ENCODE measurements around the gene XYLT1. TPM values are rescaled to one million over a fixed set of nuclear protein-coding genes. Genes with fewer than 3 reads are reported as not detected.
A peak's percentile ranks its signal among the peaks of the same experiment; 100 is the strongest.

XYLT1 gene
- total and polyA plus RNA-seq, 10 of the 15 experiments (the other 5 are each of a cell fraction or from before 2014, with no cell fraction given), result 0.88 to 14.8 (median 5.8) TPM

DNA sequence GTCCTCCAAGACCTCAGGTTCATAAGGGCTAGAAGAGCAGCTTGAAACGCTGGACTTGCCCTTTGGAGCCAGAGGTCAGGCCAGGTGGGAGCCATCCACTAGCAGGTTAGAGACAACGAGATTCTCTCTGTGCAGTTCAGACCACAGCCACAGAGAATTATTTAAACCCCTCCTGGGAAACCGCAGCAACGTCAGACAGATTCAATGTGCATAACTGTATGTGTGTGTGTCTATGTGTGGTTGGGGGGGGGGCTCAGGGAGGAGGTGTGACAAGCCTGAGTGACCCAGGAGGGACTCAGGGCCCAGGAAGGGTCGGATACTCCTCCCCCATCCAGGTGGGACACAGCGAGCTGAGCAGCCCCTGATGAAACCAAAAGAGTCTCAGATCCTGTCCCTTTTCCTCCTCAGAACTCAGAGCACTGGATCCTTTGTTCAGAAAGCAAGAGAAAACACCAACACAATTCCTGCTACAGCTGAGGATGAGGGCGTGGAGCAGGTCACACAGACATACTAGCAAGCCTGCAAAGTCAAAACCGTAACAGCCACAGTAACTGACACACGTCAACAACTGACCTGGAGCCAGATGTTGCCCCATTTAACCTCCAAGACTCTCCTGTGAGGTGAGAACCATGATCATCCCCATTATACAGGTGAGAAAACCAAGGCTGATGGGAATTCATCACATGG, 66.8 kb downstream of the XYLT1 start (continued):
- TF ChIP-seq, protein P1, sequence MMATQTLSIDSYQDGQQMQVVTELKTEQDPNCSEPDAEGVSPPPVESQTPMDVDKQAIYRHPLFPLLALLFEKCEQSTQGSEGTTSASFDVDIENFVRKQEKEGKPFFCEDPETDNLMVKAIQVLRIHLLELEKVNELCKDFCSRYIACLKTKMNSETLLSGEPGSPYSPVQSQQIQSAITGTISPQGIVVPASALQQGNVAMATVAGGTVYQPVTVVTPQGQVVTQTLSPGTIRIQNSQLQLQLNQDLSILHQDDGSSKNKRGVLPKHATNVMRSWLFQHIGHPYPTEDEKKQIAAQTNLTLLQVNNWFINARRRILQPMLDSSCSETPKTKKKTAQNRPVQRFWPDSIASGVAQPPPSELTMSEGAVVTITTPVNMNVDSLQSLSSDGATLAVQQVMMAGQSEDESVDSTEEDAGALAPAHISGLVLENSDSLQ (IDR thresholded peaks at IDR 0.05), result peak; percentile 19; the same call in 1 of the 2 replicates
- TF ChIP-seq ATF7 (IDR thresholded peaks at IDR 0.05; ENCODE audit: low read depth), result peak; percentile 45; the same call in 1 of the 2 replicates
- TF ChIP-seq EP300 (IDR thresholded peaks at IDR 0.05; ENCODE audit: borderline replicate concordance in 1 of 2, control insufficient read depth in 1 of 2, low read depth in 2 of 2, low read length in 2 of 2), result peak; percentile 84 to 86
- TF ChIP-seq CREM (IDR thresholded peaks at IDR 0.05; ENCODE audit: low read depth), result peak; percentile 87
- TF ChIP-seq NBN (IDR thresholded peaks at IDR 0.05), result 0 out of 2 replicates have a peak, but pooled peaks have one; percentile 36
- TF ChIP-seq MTA2 (IDR thresholded peaks at IDR 0.05; ENCODE audit: low read depth), result peak; percentile 84; the same call in 1 of the 2 replicates
- TF ChIP-seq POU2F2 (IDR thresholded peaks at IDR 0.05; ENCODE audit: borderline replicate concordance, low read depth, low read length), result peak; percentile 92; the same call in 1 of the 3 replicates
- no peak for TF ChIP-seq POLR2A (IDR thresholded peaks at IDR 0.05; ENCODE audit: low read depth, low read length)
- peak; percentile 91 for TF ChIP-seq CBFB (IDR thresholded peaks at IDR 0.05; ENCODE audit: low read depth)
- peak; percentile 87; the same call in 1 of the 2 replicates for TF ChIP-seq BCL11A (IDR thresholded peaks at IDR 0.05; ENCODE audit: low read depth, low read length)
- TF ChIP-seq, protein P2, sequence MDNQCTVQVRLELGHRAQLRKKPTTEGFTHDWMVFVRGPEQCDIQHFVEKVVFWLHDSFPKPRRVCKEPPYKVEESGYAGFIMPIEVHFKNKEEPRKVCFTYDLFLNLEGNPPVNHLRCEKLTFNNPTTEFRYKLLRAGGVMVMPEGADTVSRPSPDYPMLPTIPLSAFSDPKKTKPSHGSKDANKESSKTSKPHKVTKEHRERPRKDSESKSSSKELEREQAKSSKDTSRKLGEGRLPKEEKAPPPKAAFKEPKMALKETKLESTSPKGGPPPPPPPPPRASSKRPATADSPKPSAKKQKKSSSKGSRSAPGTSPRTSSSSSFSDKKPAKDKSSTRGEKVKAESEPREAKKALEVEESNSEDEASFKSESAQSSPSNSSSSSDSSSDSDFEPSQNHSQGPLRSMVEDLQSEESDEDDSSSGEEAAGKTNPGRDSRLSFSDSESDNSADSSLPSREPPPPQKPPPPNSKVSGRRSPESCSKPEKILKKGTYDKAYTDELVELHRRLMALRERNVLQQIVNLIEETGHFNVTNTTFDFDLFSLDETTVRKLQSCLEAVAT (IDR thresholded peaks at IDR 0.05), result peak; percentile 82
- TF ChIP-seq, protein P3, sequence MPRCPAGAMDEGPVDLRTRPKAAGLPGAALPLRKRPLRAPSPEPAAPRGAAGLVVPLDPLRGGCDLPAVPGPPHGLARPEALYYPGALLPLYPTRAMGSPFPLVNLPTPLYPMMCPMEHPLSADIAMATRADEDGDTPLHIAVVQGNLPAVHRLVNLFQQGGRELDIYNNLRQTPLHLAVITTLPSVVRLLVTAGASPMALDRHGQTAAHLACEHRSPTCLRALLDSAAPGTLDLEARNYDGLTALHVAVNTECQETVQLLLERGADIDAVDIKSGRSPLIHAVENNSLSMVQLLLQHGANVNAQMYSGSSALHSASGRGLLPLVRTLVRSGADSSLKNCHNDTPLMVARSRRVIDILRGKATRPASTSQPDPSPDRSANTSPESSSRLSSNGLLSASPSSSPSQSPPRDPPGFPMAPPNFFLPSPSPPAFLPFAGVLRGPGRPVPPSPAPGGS (IDR thresholded peaks at IDR 0.05; ENCODE audit: borderline replicate concordance, insufficient read depth, low read depth, low read length, poor library complexity, severe bottlenecking), result peak; percentile 7
- no peak for TF ChIP-seq RBBP5 (conservative IDR thresholded peaks at IDR 0.05)
- TF ChIP-seq GATAD2B (conservative IDR thresholded peaks at IDR 0.05; ENCODE audit: low read depth), result peak; percentile 60; the same call in 1 of the 2 replicates
- peak; percentile 53; the same call in 1 of the 2 replicates for TF ChIP-seq NFIC (IDR thresholded peaks at IDR 0.05; ENCODE audit: low read depth, low read length)
- TF ChIP-seq BHLHE40 (IDR thresholded peaks at IDR 0.05; ENCODE audit: borderline replicate concordance in 1 of 2, low read depth in 2 of 2, low read length in 1 of 2), result peak; percentile 14 to 65; a peak in 2 of 4 replicates
- TF ChIP-seq ZBED1 (IDR thresholded peaks at IDR 0.05; ENCODE audit: borderline replicate concordance), result peak; percentile 52; the same call in 1 of the 2 replicates
- peak; percentile 74; the same call in 1 of the 2 replicates for TF ChIP-seq CREB1 (IDR thresholded peaks at IDR 0.05; ENCODE audit: low read depth)
- TF ChIP-seq, protein P4, sequence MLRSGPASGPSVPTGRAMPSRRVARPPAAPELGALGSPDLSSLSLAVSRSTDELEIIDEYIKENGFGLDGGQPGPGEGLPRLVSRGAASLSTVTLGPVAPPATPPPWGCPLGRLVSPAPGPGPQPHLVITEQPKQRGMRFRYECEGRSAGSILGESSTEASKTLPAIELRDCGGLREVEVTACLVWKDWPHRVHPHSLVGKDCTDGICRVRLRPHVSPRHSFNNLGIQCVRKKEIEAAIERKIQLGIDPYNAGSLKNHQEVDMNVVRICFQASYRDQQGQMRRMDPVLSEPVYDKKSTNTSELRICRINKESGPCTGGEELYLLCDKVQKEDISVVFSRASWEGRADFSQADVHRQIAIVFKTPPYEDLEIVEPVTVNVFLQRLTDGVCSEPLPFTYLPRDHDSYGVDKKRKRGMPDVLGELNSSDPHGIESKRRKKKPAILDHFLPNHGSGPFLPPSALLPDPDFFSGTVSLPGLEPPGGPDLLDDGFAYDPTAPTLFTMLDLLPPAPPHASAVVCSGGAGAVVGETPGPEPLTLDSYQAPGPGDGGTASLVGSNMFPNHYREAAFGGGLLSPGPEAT (IDR thresholded peaks at IDR 0.05; ENCODE audit: low read depth), result peak; percentile 47; the same call in 1 of the 2 replicates
- TF ChIP-seq PAX5 (IDR thresholded peaks at IDR 0.05; ENCODE audit: borderline replicate concordance, low read depth, low read length), result peak; percentile 91
- peak; percentile 9; the same call in 1 of the 2 replicates for TF ChIP-seq JUNB (IDR thresholded peaks at IDR 0.05)
- TF ChIP-seq, protein P5, sequence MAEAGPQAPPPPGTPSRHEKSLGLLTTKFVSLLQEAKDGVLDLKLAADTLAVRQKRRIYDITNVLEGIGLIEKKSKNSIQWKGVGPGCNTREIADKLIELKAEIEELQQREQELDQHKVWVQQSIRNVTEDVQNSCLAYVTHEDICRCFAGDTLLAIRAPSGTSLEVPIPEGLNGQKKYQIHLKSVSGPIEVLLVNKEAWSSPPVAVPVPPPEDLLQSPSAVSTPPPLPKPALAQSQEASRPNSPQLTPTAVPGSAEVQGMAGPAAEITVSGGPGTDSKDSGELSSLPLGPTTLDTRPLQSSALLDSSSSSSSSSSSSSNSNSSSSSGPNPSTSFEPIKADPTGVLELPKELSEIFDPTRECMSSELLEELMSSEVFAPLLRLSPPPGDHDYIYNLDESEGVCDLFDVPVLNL (IDR thresholded peaks at IDR 0.05; ENCODE audit: low read depth, low read length), result no peak
- peak; percentile 94 for TF ChIP-seq NR2F1 (conservative IDR thresholded peaks at IDR 0.05)
- peak; percentile 78 for TF ChIP-seq IKZF1 (conservative IDR thresholded peaks at IDR 0.05)
- TF ChIP-seq IRF4 (IDR thresholded peaks at IDR 0.05; ENCODE audit: low read depth, low read length), result peak; percentile 47; the same call in 1 of the 2 replicates

Measured in GM12878 (cell line).